HG03196 (cell line): ENCODE data around the gene C6orf47.
"Not testable (repeated sequence)": the region's sequence is repeated elsewhere in the genome, so short reads cannot be mapped to it uniquely, and the experiment has no call there.

Experiments used
- ATAC-seq: cut with Tn5 transposase; IDR thresholded peaks from one replicate; pipeline ENCODE4 v1.9.1; 2021; ENCODE audit not compliant: unreplicated experiment

Gene C6orf47, protein sequence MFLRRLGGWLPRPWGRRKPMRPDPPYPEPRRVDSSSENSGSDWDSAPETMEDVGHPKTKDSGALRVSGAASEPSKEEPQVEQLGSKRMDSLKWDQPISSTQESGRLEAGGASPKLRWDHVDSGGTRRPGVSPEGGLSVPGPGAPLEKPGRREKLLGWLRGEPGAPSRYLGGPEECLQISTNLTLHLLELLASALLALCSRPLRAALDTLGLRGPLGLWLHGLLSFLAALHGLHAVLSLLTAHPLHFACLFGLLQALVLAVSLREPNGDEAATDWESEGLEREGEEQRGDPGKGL

DNA sequence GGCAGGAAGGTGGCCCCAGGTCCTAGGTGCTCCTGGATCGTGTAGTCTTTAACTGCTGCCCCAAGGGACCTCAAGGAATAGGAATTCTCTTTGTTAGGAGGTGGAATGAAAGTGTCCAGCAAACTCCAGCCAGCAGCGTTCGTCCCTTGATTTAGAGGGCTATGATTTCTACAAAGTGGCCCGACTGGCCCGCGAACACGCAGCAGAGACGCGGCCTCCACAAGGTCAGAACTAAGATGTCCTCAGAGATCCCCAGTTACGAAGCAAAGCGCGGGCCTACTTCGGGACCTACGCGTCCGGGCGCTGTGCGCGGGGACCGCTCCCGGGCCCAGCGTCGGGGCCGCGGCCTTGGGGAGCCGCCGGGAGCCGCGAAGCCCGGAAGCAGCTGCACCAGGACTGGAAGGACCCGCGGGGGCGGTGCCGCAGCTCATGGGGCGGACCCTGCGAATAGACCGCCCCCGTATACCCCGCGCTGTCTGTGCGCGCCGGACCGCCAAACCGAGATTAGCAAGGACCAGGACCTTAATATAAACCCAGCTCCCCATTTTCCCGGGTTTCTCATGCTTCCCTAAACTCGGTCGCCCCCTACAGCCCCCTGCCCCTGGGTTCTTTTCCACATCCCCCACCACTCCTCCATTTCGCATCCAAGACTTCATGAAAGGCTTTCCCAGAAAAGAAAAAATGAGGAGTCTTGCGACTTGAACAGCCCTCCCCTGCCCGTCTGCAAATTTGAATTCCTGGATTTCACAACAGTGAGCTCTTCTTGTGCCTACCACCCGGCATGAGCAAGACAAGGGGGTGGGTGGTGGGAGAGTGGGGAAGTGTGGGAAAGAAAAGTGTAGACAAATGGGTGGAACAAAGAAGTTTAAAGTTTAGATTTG is at the start of gene C6orf47:
Gene C6orf47 (minus strand): TSS at position 398 of the 881 bp plus-strand sequence. CDS start 831 bp downstream, outside the sequence.
- no peak for ATAC-seq

DNA sequence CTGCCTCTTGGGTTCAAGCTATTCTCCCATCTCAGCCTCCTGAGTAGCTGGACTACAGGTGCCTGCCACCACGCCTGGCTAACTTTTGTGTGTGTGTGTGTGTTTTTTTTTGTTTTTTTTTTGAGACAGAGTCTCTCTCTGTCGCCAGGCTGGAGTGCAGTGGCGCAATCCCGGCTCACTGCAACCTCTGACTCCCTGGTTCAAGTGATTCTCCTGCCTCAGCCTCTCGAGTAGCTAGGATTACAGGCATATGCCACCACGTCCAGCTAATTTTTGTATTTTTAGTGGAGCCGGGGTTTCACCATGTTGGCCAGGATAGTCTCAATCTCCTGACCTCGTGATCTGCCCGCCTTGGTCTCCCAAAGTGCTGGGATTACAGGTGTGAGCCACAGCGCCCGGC is 48.6 kb upstream of the C6orf47 start:
- not testable (repeated sequence) for ATAC-seq

DNA sequence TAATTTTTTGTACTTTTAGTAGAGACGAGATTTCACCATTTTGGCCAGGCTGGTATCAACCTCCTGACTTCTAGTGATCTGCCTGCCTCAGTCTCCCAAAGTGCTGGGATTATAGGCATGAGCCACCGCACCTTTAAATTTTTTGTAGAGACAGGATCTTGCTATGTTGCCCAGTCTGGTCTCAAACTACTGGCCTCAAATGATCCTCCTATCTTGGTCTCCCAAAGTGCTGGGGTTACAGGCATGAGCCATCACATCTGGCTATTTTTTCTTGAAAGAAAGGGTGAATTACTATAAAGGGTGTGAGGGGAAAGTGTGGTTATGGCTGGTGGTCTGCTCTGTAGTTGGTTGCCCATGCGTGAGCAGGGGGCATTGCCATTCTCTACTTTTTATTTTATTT is 47.6 kb upstream of the C6orf47 start:
- ATAC-seq: no peak

DNA sequence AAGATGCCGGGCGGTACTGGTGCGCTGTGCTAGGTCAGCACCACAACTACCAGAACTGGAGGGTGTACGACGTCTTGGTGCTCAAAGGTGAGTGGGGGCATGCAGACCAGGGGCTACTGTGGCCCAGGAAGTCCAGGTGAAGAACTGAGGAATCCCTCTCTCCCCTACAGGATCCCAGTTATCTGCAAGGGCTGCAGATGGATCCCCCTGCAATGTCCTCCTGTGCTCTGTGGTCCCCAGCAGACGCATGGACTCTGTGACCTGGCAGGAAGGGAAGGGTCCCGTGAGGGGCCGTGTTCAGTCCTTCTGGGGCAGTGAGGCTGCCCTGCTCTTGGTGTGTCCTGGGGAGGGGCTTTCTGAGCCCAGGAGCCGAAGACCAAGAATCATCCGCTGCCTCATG is 47.1 kb upstream of the C6orf47 start:
- no peak for ATAC-seq

DNA sequence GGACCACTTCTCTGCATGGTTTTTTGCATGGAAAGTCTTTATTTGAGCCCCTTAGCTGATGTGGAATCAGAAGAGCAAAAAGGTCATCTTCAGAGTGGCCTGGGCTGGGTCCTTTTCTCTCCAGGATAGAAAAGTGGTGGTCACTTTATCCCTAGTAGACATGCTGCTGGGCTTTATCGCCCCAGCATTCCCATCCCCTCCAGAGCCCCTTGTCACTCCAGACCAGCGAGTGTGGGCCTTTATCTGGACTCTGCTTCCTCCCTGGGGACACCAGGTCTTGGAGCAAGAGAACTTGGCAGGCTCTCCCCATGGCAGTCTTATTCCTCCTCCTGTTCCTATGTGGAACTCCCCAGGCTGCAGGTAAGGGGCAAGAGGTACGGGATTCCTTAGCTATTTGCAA is 46.0 kb upstream of the C6orf47 start, which contains the start of gene LY6G6F:
Gene LY6G6F (plus strand): TSS at position 268 of the 400 bp plus-strand sequence. CDS start 41 bp downstream, at position 309.
- ATAC-seq: no peak

DNA sequence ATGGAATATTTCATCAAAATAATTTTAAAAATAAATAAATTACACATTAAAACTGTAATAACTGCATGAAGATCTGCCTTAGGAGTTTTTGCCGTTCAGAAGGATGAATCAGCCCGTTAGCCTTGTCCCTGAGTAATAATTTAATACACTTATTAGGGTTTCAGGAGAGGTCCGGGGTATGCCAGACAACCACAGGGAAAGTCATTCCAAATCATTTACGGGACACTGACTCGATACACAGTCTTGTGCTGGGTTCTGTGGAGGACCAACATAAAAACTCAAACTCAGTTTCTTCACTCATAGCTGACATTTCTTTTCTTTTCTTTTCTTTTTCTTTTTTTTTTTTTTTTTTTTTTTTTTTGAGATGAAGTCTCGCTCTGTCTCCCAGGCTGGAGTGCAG is 45.4 kb upstream of the C6orf47 start:
- ATAC-seq: no peak

DNA sequence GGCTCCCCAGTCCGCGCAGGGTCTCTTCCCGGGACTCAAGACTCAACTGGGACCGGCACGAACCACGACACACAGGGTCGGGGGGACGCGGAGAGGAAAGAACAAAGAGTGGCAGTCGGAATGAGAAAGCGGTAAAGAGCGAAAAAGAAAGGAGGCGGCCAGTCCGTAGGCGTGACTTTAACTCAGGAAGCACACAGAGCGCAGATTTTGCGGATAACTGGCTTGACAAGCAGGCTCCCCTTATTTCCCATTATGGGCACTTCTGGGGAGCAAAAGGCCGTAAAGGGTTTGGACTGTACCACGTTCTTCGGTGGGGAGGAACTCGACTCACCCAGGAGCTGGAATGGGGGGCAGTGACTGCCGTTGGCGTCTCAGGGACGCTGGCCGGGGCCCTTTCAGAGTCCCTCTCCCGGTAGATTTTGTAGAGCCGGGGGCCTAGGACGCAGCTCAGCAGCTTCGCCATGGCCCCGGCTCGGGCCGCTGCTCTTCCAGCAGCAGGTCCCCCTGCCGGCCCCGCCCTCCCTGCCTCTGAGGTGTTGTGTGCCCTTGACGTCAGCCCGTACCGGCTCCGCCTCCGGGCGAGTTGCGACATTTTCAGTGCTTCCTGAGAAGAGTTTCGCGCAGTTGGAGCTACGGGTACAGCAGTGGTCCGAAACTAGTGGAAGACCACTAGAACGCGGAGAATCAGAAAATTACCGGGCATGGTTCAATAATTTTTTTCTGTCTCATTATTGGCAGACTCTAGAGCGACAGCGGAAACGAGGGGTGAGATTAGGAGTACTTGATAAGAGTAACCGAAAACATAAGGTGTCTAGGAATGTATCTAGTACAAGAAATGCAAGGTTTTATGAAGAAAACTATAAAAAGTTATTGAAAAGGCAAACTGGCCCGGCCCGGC is 42.5 kb upstream of the C6orf47 start, which contains the start of gene ABHD16A:
Gene ABHD16A (minus strand): TSS at position 506 of the 898 bp plus-strand sequence. CDS start 43 bp downstream, at position 463.
- ATAC-seq: peak; percentile 86

DNA sequence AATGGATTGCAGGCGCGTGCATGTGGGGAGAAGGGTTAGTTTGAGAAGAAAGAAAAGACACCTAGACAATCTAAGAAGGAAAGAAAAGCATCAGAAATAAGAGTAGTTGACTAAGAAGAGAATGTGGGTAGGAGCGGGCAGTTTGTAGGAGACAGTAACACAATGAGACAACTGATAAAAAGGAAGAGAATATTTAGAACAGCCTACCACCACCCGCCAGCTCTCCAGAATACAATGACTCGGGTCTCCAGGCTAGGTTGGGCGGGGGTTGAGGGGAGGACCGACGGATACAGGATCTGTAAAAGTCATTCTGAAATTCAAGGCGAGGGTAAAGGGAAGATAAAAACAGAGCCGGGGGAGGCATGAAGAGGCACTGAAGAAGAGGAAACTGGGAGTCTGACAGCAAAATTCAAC is 41.8 kb upstream of the C6orf47 start:
- no peak for ATAC-seq

DNA sequence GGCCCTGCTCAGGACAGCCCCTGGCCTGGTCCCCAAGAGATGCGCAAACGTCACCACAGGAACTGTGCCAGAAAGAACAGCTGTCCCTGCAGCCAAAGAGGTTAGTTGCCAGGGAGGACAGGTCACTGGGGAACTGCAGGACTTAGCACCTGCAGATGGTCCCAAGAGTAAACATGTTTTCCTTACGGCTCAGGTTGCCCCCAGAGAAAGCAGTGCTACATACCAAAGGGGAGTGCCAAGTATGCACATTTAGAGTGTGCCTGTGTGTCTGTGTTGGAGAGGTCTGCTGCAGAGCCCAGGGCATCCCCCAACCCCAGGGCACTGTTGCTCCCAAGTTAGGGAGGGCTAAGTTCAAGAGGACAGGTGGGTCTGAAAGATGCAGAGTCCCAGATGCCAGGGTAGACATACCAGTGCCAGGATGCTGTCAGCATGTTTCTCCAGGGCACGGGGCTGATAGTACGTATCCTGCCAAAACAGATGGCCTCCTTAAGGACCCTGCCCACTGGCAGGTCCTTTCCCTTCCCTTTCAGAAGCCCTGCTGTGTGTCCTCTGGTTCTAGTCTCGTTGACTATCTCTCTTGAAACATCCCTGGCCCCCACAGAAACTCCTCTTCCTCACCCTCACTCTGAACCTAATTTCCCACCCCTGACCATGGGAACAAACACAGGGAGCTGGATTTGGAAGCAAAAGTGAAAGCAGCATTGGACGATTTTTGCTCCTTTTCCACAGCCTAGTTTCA is 41.3 kb upstream of the C6orf47 start:
- no peak for ATAC-seq

DNA sequence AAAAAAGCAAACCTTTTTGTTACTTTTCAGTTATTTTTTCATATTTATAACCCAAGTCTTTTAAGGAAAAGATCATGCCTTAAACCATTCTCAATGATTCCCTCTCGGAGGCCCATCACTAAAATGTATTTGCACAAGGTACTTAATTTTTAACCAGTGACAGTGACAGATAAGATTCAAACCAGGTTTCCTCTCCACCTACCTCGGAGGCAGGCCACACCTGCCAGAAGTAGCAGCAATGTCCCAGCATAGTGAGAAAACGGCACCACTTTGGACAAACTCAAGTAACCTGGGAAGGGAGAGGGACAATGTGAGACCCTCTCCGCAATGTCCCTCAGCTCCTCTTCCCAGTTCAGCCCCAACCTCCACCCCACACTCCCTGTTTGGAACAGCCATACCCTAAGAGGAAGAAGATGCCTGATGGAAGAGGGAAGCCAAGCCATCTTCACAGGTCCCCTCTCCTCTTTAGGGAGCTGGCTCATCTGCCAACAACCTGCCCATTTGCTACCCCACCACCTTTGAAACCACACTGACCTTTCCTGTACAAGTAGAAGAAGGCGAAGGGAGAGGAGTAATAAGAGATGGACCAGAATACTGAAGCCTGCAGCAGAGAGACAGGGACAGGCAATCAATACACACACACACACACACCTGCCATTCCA is 40.3 kb upstream of the C6orf47 start:
- ATAC-seq: no peak

DNA sequence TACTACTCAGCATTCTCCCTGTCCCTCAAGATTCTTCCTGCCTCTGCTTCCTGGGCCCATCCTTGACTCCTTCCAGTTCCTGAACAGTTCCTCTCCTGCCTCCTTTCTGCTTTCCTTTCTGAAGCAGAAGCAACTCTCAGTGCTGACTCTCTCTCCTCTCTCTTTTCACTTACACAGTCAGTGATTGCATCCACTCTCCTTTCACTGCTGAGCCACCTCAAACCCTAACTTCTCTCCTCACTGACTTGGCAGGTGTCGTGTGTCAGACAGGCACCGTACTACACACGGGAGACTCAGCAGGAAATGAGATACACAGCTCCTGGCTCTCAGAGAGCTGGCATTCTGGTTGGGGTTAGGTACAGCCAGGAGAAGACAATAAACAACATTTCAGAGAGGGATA is 37.0 kb upstream of the C6orf47 start:
- no peak for ATAC-seq

DNA sequence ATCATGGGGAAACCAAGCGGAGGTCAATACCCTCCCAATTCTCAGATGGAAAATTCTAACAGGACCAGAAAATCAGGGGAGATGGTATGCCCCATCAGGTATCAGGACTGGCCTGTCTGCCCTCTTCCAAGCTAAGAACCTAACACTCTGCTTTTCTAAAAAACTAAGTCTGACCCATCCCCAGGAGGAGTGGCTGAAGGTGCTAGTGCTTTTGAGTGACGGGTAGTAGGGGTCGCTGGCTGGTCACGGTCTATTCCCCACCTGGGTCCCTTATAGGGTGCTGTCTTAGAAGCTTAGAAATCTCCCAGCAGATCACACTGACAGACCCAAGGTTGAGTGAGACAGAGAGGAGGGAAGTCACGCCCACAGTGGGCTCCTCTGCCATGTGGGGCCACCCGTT is 33.0 kb upstream of the C6orf47 start:
- no peak for ATAC-seq

DNA sequence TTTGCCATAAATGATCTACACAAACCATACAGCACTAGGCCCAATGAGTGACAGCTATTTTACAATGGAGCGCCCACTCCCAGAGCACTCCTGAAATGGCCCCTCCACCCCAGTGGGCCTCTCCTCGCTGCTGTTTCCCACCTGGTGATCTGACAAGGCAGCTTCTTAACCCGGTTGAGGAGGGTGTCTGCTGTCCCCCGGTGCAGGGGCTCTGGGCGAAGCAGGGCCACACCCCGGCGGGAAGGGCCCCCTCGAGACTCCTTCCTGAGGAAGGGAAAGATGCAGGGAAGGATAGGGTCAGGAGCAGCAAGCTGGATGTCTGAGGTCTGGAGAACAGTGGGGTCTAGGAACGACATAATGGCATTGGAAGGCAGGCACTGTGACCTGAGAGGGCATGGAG is 32.3 kb upstream of the C6orf47 start:
- ATAC-seq: no peak

DNA sequence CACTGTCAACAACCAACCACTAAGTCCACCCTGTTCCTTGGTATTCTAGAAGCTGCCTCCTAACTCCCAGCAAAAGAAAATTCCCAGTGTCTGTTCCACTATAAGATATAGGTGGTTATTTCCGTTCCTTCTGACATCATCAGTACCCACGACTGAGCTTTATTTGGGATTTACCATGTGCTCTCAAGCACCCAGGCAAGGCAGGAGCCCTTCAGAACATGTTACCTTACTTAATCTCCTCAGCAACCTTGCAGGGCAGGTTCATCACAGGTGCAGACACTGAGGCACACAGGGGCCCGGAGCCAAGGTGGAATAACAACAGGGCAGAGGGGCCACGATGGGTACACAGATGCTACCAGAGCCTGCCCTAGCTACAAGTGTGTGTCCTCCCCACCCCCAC is 31.8 kb upstream of the C6orf47 start:
- no peak for ATAC-seq

DNA sequence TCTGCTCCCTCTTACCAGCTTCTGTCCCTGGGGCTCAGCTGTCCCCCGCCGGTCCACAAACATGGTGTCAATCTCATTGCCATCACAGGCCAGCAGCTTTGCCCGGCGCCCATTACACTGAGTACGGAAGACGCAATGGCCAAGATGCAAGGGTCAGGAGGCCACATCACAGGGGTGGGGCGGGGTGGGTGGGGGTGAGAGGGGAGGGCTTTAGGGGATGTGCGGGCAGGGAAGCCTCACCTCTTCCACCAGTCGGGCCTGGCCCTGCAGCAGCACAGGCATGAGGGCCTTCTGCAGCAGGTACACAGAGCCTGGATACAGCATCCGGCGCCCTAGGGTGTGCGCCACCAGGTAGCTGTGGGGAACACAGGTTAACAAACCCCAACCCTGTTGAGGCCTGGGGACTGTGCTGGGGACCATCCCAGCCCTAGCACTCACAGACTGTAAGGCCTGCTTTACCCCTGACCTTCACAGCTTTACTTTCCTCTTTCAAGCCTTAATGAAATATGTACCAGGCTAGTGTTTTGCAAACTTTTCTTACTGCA is 31.1 kb upstream of the C6orf47 start:
- no peak for ATAC-seq

DNA sequence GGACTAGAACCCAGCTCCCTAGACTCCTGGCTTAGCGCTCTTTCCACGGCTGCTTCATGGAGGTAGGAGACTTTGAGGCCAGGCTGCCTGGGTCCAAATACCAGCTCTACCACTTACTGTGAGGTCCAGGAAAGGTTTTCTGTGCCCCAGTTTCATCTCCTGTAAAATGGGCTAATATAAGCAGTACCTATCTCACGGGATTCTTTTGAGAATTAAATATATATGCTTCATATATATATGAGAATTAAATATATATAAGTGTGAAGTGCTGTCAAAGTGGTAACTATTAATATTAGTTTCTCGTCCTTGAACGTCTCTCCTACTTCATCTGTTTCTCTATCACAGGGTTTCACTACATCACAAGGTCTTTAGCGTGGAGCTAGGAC is 30.5 kb upstream of the C6orf47 start:
- no peak for ATAC-seq

DNA sequence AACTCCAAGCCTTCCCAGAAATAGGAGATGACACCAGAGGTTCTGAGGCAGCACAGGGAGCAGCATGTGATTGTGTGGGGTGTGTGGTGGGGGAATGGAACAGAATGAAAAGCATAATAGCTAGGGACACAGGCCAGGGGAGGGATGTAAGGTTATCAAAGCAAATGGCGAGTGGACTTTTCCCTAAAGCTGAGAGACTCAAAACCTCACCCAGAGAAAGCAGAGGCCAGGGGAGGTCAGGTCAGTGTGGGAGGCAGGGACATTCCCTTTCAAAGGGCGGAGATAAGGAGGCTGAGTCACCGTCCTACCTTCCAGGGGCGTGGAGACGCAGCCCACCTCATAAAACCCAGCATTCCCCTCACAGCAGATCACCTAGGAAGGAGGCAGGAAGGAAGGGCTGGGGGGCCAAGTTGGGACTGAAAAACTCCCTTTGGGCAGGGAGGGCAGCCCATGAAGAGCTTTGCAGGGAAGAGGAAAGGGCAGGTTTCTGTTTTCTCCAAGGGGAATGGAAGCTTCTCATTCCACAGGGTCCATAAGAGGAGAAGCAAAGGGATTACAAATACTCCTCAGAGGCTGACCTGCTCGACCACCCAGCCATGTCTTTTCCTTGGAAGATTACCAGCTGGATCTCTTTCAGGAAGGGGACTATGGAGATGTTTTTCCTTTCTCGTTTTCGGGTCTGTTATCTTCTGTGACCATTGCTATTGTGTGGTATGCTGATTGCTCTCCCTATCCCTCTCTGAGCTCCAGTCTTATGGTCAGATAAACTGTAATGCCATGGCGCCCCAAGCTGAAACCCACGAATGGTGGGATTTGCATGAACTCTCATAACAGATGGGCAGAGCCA is 29.9 kb upstream of the C6orf47 start:
- no peak for ATAC-seq

DNA sequence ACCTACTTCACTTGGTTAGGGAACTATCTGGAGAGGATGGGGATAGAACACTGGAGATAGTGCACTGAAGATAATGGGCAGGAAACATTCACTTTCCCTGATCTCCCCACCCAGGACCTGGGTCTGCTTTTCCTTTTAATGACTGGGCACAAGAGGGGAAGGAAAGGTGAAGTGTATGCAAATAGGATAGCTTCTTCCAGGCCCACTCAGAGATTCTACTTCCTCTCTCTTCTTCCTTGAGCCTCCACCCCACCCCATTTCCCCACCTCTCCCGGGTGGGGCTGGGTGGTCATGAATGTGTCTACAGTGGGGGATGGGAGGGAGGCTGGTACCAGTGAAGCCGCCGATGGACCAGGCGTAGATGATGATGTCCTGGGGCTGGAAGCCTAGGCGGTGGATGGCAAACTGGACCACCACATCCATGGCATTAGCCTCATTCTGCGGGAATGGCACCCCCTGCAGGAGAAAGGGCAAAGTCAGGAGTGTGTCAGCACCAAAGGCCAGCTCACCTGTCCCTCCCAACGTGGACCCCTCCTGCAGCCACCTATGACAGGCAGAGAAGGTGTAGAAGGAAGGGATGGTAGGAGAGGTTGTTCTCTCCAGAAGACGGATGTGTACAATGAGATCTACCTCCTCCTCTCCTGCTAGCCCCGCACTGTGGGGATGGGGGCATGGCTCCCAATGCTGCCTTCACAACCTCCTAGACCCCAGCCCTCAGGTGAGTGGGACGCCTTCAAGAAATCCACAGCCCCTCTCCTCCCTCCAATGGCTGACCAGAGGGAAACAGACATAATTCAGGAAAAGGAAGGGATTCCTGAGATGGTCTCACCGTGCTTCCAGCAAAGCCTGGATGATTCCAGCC is 28.9 kb upstream of the C6orf47 start:
- ATAC-seq: no peak
